GM10266 (cell line): ENCODE results near the gene ANKFY1.

Experiments
- DNase-seq: peaks from one replicate; pipeline ENCODE4 v3.0.0; 2012; ENCODE audit errors: extremely low spot score
- CTCF ChIP-seq: IDR thresholded peaks from 2 replicates; pipeline ENCODE4 v1.5.1; 2012; ENCODE audit warnings: mild to moderate bottlenecking, low read depth; ENCODE audit not compliant: control insufficient read depth, insufficient read depth; ENCODE audit errors: missing control alignments

Gene ANKFY1

GRCh38 chr17:4172356-4172755, 91.4 kb downstream of the ANKFY1 start:
- TF ChIP-seq CTCF: no peak
- DNase-seq: no peak

- TF ChIP-seq CTCF: no peak
- no peak for DNase-seq
Observed at GRCh38 chr17:4170639-4171280, 93.0 kb downstream of the ANKFY1 start.

GRCh38 chr17:4167786-4168185, 96.0 kb downstream of the ANKFY1 start:
- no peak for TF ChIP-seq CTCF
- no peak for DNase-seq

- no peak for TF ChIP-seq CTCF
- DNase-seq: no peak
Observed at GRCh38 chr17:4166419-4166818, 97.4 kb downstream of the ANKFY1 start.

GRCh38 chr17:4165301-4166010, 98.3 kb downstream of the ANKFY1 start:
- no peak for DNase-seq
- TF ChIP-seq CTCF: no peak

- no peak for TF ChIP-seq CTCF
- no peak for DNase-seq
Observed at GRCh38 chr17:4163951-4164350, 99.8 kb downstream of the ANKFY1 start.

GRCh38 chr17:4162775-4163466, 100.9 kb downstream of the ANKFY1 start:
- no peak for DNase-seq
- no peak for TF ChIP-seq CTCF
